SK-N-SH treated with all-trans-retinoic acid at 6 μM for 48 hours (cell line): ENCODE measurements around the gene OSBPL2.

Experiments
- ATAC-seq: fragments of 200-7000 bp; cut with Tn5 transposase; 3 replicates; pipeline ENCODE4 v1.9.1; 2020; ENCODE audit warnings: mild to moderate bottlenecking, moderate library complexity
- ARNTL ChIP-seq: fragments of 450-650 bp; formaldehyde crosslinking; IDR thresholded peaks from 2 replicates; pipeline ENCODE4 v1.5.0; 2020; ENCODE audit warnings: low read depth, mild to moderate bottlenecking, moderate library complexity, borderline replicate concordance
- BACH2 ChIP-seq: fragments of 250-450 bp; sonication (Bioruptor Pico); IDR thresholded peaks from 2 replicates; pipeline ENCODE4 v1.9.0; 2021; ENCODE audit warnings: mild to moderate bottlenecking, borderline replicate concordance
- CSDC2 ChIP-seq: fragments of 250-450 bp; sonication (Bioruptor Pico); IDR thresholded peaks from 2 replicates; pipeline ENCODE4 v1.5.0; 2020; ENCODE audit warnings: mild to moderate bottlenecking, moderate library complexity
- ESRRG ChIP-seq: fragments of 250-450 bp; sonication (Bioruptor Pico); IDR thresholded peaks from 2 replicates; pipeline ENCODE4 v1.6.1; 2021; ENCODE audit warnings: mild to moderate bottlenecking
- GLIS3 ChIP-seq: fragments of 250-450 bp; sonication (Bioruptor Pico); IDR thresholded peaks from 2 replicates; pipeline ENCODE4 v1.5.0; 2020; ENCODE audit warnings: mild to moderate bottlenecking, moderate library complexity
- ISL1 ChIP-seq: fragments of 250-450 bp; sonication (Bioruptor Pico); IDR thresholded peaks from 2 replicates; pipeline ENCODE4 v2.1.2; 2022; ENCODE audit warnings: mild to moderate bottlenecking, moderate library complexity
- OSR1 ChIP-seq: fragments of 250-450 bp; sonication (Bioruptor Pico); IDR thresholded peaks from 2 replicates; pipeline ENCODE4 v1.8.0; 2022; ENCODE audit warnings: moderate library complexity, mild to moderate bottlenecking, inconsistent platforms
- PPARA ChIP-seq: fragments of 250-450 bp; sonication (Bioruptor Pico); IDR thresholded peaks from 2 replicates; pipeline ENCODE4 v1.5.0; 2020; ENCODE audit warnings: mild to moderate bottlenecking, borderline replicate concordance
- RARB ChIP-seq: fragments of 250-450 bp; sonication (Bioruptor Pico); IDR thresholded peaks from 2 replicates; pipeline ENCODE4 v1.8.0; 2021; ENCODE audit warnings: mild to moderate bottlenecking, moderate library complexity
- SNAI2 ChIP-seq: fragments of 250-450 bp; sonication (Bioruptor Pico); IDR thresholded peaks from 2 replicates; pipeline ENCODE4 v1.5.0; 2020; ENCODE audit warnings: mild to moderate bottlenecking, moderate library complexity
- TCF4 ChIP-seq: fragments of 250-450 bp; sonication (Bioruptor Pico); IDR thresholded peaks from 2 replicates; pipeline ENCODE4 v1.8.0; 2021; ENCODE audit warnings: mild to moderate bottlenecking, moderate library complexity, borderline replicate concordance
- TOX ChIP-seq: fragments of 250-450 bp; sonication (Bioruptor Pico); IDR thresholded peaks from 2 replicates; pipeline ENCODE4 v1.8.0; 2021; ENCODE audit warnings: mild to moderate bottlenecking, moderate library complexity, borderline replicate concordance
- ZC3H10 ChIP-seq: fragments of 250-450 bp; sonication (Bioruptor Pico); IDR thresholded peaks from 2 replicates; pipeline ENCODE4 v1.5.1; 2021; ENCODE audit warnings: mild to moderate bottlenecking, moderate library complexity
- ZFP3 ChIP-seq: fragments of 250-450 bp; sonication (Bioruptor Pico); IDR thresholded peaks from 2 replicates; pipeline ENCODE4 v1.5.0; 2020; ENCODE audit warnings: mild to moderate bottlenecking, moderate library complexity
- ZFP30 ChIP-seq: fragments of 450-650 bp; formaldehyde crosslinking; IDR thresholded peaks from 2 replicates; pipeline ENCODE4 v1.5.0; 2022; ENCODE audit warnings: mild to moderate bottlenecking, moderate library complexity
- ZNF565 ChIP-seq: fragments of 450-650 bp; formaldehyde crosslinking; conservative IDR thresholded peaks from 2 replicates; pipeline ENCODE4 v1.5.0; 2020; ENCODE audit warnings: low read depth, mild to moderate bottlenecking, moderate library complexity
- ZNF8 ChIP-seq: fragments of 450-650 bp; formaldehyde crosslinking; IDR thresholded peaks from 2 replicates; pipeline ENCODE4 v1.5.0; 2020; ENCODE audit warnings: mild to moderate bottlenecking, moderate library complexity
- TF ChIP-seq, protein P1 (sequence below): fragments of 250-450 bp; sonication (Bioruptor Pico); IDR thresholded peaks from 2 replicates; pipeline ENCODE4 v1.8.0; 2020; ENCODE audit warnings: mild to moderate bottlenecking, moderate library complexity, borderline replicate concordance
- TF ChIP-seq, protein P2 (sequence below): fragments of 250-450 bp; sonication (Bioruptor Pico); IDR thresholded peaks from 2 replicates; pipeline ENCODE4 v1.5.1; 2020; ENCODE audit warnings: low read depth, mild to moderate bottlenecking, moderate library complexity
- TF ChIP-seq, protein P3 (sequence below): fragments of 250-450 bp; sonication (Bioruptor Pico); IDR thresholded peaks from 2 replicates; pipeline ENCODE4 v1.8.0; 2021; ENCODE audit warnings: low read depth, mild to moderate bottlenecking, moderate library complexity, borderline replicate concordance
- TF ChIP-seq, protein P4 (sequence below): fragments of 250-450 bp; sonication (Bioruptor Pico); IDR thresholded peaks from 2 replicates; pipeline ENCODE4 v1.5.0; 2020; ENCODE audit warnings: mild to moderate bottlenecking, moderate library complexity
- TF ChIP-seq, protein P5 (sequence below): fragments of 250-450 bp; sonication (Bioruptor Pico); IDR thresholded peaks from 2 replicates; pipeline ENCODE4 v1.5.1; 2021; ENCODE audit warnings: mild to moderate bottlenecking, moderate library complexity

Gene OSBPL2

DNA sequence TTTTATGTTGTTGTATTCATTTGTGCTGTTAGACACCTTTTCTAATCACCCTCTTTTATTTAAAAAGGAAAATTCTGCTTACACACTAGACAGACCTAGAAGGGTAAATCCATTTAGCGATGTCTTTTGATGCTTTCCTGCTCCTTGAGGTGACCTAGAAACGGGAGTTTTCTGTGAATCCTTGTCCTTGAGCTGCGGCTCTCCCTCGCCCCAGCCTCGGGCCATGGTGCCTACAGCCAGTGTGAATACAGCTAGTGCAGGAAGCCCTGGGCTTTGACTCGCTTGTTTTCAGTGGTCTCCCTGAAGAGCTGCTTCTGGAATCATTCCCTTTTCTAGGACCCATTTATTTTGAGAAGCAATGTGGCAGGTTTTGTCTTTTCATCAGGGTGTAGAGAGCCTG, 46.8 kb downstream of the OSBPL2 start:
- TF ChIP-seq TCF4 (CRISPR knock-in tag) (no peak), ZFP30 (CRISPR knock-in tag) (no peak), ESRRG (CRISPR knock-in tag) (no peak), SNAI2 (CRISPR knock-in tag) (no peak), CSDC2 (CRISPR knock-in tag) (no peak), ARNTL (CRISPR knock-in tag) (no peak), ZNF8 (CRISPR knock-in tag) (no peak), GLIS3 (CRISPR knock-in tag) (no peak), PPARA (CRISPR knock-in tag) (no peak), RARB (no peak), ISL1 (CRISPR knock-in tag) (no peak), ZNF565 (CRISPR knock-in tag) (no peak), ZC3H10 (CRISPR knock-in tag) (no peak), OSR1 (no peak), TOX (no peak)
- TF ChIP-seq, protein P1, sequence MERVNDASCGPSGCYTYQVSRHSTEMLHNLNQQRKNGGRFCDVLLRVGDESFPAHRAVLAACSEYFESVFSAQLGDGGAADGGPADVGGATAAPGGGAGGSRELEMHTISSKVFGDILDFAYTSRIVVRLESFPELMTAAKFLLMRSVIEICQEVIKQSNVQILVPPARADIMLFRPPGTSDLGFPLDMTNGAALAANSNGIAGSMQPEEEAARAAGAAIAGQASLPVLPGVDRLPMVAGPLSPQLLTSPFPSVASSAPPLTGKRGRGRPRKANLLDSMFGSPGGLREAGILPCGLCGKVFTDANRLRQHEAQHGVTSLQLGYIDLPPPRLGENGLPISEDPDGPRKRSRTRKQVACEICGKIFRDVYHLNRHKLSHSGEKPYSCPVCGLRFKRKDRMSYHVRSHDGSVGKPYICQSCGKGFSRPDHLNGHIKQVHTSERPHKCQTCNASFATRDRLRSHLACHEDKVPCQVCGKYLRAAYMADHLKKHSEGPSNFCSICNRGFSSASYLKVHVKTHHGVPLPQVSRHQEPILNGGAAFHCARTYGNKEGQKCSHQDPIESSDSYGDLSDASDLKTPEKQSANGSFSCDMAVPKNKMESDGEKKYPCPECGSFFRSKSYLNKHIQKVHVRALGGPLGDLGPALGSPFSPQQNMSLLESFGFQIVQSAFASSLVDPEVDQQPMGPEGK, result no peak
- TF ChIP-seq, protein P2, sequence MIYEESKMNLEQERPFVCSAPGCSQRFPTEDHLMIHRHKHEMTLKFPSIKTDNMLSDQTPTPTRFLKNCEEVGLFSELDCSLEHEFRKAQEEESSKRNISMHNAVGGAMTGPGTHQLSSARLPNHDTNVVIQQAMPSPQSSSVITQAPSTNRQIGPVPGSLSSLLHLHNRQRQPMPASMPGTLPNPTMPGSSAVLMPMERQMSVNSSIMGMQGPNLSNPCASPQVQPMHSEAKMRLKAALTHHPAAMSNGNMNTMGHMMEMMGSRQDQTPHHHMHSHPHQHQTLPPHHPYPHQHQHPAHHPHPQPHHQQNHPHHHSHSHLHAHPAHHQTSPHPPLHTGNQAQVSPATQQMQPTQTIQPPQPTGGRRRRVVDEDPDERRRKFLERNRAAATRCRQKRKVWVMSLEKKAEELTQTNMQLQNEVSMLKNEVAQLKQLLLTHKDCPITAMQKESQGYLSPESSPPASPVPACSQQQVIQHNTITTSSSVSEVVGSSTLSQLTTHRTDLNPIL (CRISPR knock-in tag), result no peak
- TF ChIP-seq, protein P3, sequence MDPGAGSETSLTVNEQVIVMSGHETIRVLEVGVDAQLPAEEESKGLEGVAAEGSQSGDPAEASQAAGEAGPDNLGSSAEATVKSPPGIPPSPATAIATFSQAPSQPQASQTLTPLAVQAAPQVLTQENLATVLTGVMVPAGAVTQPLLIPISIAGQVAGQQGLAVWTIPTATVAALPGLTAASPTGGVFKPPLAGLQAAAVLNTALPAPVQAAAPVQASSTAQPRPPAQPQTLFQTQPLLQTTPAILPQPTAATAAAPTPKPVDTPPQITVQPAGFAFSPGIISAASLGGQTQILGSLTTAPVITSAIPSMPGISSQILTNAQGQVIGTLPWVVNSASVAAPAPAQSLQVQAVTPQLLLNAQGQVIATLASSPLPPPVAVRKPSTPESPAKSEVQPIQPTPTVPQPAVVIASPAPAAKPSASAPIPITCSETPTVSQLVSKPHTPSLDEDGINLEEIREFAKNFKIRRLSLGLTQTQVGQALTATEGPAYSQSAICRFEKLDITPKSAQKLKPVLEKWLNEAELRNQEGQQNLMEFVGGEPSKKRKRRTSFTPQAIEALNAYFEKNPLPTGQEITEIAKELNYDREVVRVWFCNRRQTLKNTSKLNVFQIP, result no peak
- TF ChIP-seq, protein P4, sequence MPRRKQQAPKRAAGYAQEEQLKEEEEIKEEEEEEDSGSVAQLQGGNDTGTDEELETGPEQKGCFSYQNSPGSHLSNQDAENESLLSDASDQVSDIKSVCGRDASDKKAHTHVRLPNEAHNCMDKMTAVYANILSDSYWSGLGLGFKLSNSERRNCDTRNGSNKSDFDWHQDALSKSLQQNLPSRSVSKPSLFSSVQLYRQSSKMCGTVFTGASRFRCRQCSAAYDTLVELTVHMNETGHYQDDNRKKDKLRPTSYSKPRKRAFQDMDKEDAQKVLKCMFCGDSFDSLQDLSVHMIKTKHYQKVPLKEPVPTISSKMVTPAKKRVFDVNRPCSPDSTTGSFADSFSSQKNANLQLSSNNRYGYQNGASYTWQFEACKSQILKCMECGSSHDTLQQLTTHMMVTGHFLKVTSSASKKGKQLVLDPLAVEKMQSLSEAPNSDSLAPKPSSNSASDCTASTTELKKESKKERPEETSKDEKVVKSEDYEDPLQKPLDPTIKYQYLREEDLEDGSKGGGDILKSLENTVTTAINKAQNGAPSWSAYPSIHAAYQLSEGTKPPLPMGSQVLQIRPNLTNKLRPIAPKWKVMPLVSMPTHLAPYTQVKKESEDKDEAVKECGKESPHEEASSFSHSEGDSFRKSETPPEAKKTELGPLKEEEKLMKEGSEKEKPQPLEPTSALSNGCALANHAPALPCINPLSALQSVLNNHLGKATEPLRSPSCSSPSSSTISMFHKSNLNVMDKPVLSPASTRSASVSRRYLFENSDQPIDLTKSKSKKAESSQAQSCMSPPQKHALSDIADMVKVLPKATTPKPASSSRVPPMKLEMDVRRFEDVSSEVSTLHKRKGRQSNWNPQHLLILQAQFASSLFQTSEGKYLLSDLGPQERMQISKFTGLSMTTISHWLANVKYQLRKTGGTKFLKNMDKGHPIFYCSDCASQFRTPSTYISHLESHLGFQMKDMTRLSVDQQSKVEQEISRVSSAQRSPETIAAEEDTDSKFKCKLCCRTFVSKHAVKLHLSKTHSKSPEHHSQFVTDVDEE (CRISPR knock-in tag), result no peak
- TF ChIP-seq, protein P5, sequence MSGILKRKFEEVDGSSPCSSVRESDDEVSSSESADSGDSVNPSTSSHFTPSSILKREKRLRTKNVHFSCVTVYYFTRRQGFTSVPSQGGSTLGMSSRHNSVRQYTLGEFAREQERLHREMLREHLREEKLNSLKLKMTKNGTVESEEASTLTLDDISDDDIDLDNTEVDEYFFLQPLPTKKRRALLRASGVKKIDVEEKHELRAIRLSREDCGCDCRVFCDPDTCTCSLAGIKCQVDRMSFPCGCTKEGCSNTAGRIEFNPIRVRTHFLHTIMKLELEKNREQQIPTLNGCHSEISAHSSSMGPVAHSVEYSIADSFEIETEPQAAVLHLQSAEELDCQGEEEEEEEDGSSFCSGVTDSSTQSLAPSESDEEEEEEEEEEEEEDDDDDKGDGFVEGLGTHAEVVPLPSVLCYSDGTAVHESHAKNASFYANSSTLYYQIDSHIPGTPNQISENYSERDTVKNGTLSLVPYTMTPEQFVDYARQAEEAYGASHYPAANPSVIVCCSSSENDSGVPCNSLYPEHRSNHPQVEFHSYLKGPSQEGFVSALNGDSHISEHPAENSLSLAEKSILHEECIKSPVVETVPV (CRISPR knock-in tag), result no peak
- TF ChIP-seq, all 23 proteins: peak for 0
- ATAC-seq, result no peak

DNA sequence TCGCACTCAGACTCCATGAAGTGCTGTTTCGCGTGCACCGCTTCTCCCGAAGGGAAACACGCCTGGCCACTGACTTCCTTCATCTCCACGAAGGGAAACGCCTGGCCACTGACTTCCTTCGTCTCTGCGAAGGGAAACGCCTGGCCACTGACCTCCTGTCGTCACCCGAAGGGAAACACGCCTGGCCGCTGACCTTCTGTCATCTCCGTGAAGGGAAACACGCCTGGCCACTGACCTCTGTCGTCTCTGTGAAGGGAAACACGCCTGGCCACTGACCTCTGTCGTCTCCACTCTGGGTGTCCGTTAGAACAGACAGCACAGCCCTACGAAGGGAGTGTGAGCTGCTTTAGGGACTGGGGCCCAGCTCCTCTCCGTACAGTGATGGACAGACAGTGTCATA, 47.4 kb downstream of the OSBPL2 start:
- no peak for ATAC-seq
- no peak for TF ChIP-seq ZNF565 (CRISPR knock-in tag)
- TF ChIP-seq, protein P1, result no peak
- TF ChIP-seq BACH2, result no peak
- TF ChIP-seq OSR1, result no peak
- TF ChIP-seq, protein P3, result no peak
- TF ChIP-seq ESRRG (CRISPR knock-in tag), result no peak
- TF ChIP-seq ZC3H10 (CRISPR knock-in tag), result no peak
- no peak for TF ChIP-seq ZFP30 (CRISPR knock-in tag)
- TF ChIP-seq ZNF8 (CRISPR knock-in tag), result no peak
- no peak for TF ChIP-seq ISL1 (CRISPR knock-in tag)
- no peak for TF ChIP-seq ZFP3 (CRISPR knock-in tag)
- TF ChIP-seq, protein P2 (CRISPR knock-in tag), result no peak
- no peak for TF ChIP-seq CSDC2 (CRISPR knock-in tag)
- no peak for TF ChIP-seq RARB
- TF ChIP-seq, protein P5 (CRISPR knock-in tag), result no peak
- TF ChIP-seq TOX, result no peak
- no peak for TF ChIP-seq ARNTL (CRISPR knock-in tag)
